NCI-H187 (cell line): ENCODE data around the gene LMBR1L.
"Not testable (repeated sequence)": the region's sequence is repeated elsewhere in the genome, so short reads cannot be mapped to it uniquely, and the experiment has no call there.

ENCODE experiments used
- DNase-seq, 2 experiments: peaks; one replicate each; lab custom pipeline; 2025; lab: John Stamatoyannopoulos, UW

The LMBR1L gene

DNA sequence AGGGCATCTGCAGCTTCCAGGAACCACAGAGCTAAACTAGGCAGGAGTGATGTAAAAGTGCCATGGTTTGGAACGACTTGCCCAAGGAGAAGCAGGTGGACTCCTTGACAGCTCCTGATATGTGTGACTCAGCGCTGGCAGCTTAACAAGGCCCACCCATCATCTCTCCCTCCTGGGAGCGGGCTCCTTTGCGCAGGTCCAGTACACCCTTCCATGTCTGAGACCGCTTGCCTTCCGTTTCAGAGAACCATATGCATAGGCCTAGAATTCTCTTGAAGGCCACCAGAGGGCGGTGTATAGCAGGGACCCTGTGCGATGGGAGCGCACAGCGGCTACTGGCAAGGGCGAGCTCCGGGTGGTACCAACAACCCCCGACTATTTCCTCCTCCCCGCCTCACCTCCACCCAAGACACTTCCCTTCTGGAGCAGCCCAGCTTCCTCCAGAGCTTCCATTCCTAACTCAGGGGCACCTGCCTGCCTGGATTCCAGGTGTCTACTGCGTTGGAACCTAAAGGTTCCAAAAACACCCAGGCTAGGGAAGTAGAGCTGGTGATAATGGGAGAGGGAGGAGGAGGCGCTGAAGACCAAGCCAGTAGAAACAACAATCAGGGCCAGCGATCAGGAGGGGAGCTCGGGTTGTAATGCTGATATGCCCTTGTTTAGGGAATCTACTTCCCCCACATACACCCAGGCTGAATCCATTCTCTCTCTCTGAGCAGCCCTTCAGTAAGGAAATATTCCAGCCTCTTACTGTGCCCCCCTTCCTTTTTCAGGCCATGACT lies 22.3 kb downstream of the LMBR1L start:
- DNase-seq: peak; percentile 37 to 82

DNA sequence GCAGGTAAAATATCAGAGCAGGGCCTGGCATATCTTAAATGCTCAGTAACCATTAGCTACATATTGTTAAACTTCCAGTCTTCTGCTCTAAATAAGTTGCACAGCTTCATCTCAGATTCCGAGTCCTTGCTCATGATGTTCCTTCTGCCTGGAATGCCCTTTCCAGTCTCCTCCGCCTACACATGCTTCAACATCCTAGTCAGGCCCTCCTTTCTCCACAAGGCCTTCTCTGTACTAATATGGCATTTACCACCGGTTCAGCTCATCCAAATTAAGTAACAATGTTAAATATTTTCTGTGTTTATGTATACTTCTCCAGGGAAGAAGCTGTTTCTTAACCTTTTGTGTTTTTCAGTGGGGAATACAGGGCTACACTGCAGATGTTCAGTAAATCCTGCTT lies 24.5 kb downstream of the LMBR1L start:
- no peak for DNase-seq

DNA sequence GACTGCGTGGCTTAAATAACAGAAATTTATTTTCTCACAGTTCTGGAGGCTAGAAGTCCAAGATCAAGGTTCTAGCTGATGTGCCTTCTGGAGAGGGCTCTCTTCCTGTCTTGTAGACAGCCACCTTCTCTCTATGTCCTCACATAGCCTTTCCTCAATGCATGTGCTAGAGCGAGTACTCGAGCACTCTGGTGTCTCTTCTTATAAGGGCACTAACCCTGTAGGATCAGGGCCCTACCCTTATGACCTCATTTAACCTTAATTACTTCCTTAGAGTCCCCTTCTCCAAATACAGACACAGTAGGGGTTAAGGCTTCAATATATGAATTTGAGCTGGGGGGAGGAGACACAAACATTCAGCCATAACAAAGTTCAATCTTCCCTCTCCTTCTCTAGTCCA lies 26.2 kb downstream of the LMBR1L start:
- DNase-seq: no peak

DNA sequence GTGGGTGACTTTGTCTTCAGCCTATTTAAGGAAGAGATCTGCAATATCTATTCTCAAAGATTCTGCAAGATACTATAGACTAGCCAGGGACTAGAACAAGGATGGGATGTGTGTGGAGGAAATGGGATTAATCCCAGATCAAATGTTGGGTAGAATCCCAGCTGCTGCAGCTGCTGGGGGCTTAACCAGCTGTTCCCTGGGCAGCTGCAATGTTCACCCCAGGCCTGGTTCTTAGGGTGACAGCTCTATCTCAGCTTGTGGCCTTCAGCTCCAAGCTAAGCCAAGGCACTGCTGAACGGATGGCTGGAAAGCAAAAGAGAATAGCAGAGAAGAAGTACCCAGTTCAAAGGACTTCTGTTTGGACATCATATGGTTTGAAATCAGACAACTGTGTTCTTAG lies 30.9 kb downstream of the LMBR1L start:
- no peak for DNase-seq

DNA sequence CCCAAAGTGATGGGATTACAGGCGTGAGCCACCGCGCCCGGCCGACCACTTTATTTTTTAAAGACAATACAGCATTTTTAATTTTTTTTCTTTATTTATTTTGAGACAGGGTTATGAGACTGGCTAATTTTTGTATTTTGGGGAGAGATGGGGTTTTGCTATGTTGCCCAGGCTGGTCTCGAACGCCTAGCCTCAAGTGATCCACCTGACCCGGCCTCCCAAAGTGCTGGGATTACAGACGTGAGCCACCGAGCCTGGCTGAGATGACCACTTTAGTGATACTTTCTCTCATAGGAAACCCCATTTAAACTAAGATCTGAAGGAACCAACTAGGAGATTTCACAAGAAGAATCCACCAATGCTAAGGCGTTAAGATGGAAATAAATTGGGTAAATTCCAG lies 39.7 kb downstream of the LMBR1L start:
- no peak for DNase-seq

DNA sequence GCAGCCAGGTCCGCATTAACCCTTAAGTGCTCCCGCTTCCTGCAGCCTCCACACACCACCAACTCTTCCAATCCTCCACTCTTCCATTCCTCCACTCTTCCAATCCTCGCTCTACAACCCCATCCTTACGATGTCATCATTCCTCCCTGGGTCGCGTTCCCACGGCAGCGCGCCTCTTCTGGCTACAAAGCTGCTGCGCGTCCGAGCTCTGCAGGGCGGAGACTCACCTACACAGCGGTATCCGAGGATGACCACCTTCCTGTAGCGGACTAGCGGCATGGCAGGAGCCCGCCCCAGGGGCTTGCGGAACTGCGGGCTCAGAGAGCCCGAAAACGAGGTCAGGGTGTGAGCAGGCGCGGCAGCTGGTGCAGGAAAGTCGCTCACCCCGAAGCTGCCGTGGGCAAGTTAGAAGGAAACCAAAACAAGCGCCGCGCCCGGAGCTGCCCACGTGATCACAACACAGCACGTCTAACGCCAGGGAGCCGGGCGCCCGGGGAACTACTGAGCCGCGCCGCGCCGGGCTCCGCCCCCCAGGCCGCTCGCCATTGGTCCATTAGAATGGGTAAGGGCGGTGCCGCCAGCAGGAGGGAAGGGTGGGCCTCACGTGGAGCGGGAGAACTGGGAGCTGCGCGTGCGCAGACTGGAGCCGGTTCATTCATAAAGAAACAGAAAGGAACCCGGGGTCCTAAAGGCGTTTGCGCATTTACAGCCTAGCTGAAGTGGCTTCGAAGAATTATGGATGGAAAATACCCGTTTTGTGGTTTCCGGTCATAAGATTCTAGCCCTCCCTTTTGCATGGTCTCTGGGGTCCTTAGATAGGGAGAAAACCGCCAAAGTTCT lies 40.9 kb downstream of the LMBR1L start, which contains the start of gene RHEBL1:
RHEBL1 (minus strand) TSS at position 473 of the 840 bp plus-strand sequence; CDS start at position 279, 194 bp downstream.
- peak; percentile 98 to 99 for DNase-seq

DNA sequence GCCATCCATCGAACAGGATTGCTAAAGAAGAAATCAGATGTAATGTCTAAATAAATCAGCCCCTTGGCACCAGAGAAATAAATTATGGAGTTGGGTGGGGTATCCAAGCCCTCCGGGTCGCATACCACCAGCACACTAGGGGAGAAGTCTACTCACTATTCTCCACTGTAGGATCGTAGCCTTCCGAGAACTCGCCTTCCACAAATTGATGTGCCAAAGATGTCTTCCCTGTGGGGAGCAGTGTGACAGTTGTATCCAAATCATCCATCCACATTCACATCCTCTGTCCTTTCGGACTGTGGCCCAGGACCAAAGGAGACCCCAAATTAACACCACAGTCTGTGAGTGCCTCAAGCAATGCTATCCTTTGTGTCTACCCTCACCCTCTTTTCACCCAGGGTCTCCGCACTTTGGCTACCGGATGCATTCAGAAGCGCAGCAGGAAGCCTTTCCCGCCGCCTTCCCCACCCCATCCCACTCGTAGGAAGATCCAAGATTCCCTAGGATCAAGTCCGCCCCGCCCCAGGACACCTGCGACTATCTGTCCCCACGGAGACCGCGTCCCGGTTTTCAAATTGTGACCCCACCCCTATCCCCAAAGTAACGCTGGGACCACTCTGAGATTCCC lies 41.7 kb downstream of the LMBR1L start:
- DNase-seq: no peak

DNA sequence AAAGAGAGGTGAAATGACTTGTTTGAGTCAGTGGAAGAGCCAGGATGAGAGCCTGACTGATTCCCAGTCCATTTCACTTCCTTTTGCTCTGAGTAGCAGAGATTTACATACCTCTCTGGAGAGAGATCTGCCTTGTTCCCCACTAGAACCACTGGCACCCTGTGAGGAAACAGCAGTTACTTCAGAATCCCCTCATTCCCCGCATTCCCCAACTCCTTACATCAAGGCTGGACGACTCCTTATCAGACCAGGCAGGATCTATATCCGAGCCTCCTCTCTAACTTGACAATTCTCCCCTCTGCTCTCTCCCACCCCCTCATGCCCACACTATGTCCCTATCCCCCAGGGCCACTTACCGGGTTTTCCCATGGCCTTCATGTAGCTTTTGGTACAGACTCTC lies 44.5 kb downstream of the LMBR1L start:
- no peak for DNase-seq

DNA sequence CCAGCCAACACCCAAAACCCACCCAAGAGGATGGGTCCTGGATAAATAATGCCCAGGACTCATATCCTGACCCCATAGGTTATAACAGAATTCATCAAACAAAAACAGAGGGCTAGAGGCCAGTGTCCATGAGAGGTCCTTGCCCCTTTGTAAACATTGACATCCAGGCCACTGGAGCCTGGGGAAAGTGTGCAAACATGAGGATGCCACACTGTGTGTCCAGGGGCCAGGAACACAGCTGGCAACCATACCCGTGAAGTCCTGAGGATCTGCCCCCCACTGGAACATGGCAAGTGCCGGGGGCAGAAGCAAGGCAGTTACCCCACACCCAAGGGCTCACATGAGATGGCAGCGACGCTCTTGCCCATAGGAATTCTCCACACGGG lies 45.9 kb downstream of the LMBR1L start:
- DNase-seq: no peak

DNA sequence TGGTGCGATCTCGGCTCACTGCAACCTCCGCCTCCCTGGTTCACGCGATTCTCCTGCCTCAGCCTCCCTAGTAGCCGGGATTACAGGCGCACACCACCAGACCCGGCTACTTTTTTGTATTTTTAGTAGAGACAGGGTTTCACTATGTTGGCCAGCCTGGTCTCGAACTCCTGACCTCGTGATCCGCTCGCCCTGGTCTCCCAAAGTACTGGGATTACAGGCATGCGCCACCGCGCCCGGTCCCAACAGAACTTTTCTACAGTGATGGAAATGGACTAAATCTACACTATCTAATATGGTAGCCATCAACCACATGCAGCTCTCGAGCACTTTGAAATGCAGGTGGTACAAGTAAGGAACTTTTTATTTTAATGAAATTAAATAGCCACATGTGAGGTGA lies 48.7 kb downstream of the LMBR1L start:
- DNase-seq: not testable (repeated sequence)

DNA sequence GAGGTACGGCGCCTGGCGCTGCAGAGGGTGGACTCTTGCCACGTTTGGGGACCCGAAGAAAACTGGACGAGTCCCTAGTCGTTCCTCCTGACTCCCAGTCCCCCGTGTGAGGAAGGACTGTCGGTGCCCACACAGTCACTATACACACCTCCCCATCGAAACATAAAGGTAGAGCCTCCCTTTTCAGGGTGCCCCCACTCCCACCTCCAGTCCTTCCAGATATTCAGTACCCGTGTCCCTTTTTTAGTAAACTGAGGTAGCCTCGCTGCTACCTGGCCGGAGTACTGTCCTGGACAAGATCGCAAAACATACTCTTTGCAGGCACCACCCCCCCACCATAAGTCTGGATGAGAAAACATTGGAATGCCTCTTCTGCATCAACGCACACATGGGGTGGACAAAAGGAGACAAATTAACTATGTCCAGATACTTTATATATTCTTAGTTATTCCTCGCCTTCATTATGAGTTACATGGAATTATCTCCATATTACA lies 49.4 kb downstream of the LMBR1L start:
- peak in 1 of 2 experiments; percentile 59 for DNase-seq

DNA sequence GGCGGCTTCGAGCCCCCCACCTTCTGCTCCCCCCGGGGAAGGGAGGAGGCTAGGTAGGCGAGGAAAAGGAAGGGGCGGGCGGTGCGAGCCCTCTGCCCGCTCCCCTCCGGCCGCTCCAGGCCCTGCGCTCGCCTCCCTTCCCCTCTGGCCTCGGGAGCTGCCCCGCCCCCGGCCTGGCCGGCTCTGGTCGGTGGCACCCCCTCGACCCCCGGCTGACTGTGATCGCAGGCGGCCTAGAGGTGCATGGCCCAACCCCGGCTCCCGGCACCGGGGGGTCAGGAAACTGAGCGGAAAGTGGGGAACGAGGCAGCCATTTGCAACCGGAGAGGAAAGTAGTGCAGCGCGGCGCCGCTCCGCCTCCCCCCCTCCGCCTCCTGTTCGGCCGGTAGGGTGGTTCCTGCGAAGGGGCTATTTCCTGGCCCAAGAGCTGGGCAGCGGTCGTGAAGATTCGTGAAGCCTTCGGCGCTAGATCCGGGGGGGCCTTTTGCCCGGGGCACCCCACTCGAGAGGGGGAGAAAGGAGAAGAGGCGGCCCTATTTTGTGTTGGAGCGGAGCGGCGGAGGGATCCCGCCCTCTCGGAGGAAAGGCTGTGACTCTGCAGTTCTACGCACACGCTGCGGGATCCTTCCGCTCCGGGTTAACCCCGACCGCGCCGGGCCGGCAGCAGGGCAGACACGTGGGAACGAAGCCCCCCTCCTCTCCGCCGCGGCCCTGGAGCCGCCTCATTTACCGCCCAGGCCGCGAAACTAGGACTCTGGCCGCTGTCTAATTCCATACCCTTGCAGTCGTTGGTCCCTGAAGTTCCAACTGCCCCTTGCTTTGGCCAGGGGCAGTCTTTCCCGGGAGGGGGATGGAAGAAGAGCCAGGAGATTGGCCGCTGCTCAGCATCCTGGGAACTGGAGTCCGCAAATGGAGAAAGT lies 50.1 kb downstream of the LMBR1L start, which contains the start of gene KMT2D:
KMT2D (minus strand) TSS at position 558 of the 920 bp plus-strand sequence. CDS start 5,470 bp downstream, outside the sequence.
- peak; percentile 87 to 91 for DNase-seq

DNA sequence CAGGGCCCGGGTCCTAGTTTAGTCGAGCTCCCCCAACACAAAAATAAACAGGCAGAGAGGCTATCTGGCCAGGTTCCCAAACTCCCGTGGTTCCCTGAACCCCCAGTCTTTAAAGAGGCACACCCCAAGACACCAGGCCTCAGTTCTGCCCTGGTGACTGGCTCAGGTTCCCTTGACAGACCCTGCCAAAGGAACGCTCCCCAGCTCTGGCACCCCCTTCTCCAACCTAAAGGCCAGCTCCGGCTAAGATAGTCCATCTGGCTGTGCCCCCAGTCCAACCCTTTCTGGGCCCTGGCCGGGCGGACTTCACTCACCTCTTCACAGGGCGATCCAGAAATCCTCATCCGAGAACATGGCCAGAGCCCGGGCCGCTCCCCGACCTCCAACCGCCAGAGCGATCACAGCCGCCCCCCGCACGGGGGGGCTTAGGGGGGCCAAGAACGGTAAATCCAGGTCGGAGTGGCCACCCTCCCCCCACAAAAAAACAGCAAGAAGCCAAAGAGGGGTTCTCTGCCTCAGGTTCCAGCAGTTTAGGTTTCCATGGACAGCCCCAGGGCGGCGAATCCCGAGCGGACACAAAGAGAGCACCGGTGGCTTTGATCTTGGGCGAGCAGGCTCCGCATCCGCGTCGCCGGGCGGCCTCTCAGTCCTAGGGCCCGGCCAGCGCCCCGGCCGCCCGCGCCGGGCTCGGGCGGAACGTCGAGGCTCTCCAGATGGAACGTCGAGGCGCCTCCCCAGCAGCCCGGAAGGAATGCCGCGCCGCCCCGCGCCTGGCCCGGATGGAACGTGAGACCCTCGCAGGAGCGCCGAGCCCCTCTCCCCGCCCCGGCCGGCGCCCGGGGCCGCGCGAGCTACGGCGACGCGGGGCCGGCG lies 51.1 kb downstream of the LMBR1L start:
- no peak for DNase-seq

DNA sequence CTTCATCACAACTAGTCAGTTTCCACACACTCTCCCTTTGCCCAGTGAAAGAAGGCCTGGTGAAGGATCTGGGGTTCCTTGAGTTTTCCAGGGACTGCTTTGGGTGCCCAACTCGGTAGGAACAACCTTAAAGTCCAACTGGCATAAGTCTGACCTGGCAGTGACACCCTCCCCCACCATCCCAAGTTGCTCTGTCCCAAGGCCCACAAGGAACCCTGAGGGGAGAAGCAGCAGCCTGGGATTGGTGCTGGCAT lies 51.7 kb downstream of the LMBR1L start:
- no peak for DNase-seq

DNA sequence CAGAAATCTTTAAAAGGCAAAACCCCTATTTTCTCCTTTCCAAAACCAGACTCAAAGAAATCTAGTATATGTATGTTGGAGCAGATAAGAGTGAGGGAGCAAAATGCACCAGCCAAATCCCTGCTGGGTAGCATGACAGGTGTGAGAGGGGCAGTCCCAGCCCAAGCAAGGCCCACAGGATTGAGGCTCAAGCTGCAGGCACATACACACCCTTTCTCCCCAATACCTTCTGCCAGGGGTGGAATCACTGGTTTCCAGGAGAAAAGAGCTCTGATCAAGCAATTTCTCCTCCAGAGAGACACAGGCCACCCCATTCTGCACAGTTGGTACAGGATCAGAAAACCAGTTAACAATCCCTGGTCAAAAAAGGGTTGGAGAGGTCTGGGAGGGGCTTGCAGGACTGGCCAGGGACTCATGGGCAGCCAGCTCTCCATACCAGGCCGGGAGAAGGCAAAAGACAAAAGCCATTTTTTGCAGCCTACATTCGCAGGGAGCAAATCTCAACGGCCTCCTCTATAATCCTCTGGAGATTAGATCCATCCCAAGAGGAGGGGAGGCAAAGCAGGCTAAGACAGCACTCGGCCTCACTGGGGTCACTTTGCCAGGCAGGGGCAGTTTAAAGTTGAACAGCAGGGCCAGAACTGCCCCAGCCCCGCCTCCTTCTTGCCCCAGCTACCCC lies 52.1 kb downstream of the LMBR1L start:
- no peak for DNase-seq

DNA sequence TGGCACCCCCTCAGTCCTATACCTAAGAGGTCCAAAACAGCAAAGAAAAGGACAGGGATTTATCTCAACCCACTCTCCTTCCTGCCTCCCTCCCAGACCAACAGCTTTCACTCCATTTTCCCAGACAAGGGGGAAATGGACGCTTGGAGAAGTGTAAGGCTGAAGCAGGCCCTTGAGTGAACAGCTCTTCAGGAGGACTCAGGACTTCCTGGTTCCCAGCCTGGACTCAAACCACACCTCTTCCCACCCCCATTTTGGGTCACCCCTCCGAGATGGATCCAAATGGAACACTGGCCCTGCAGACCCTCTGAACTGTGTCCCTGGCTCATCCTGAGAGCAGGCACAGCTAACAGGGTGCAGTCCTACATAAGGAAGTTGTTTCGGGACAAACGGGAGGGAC lies 52.8 kb downstream of the LMBR1L start:
- DNase-seq: peak in 1 of 2 experiments; percentile 12

DNA sequence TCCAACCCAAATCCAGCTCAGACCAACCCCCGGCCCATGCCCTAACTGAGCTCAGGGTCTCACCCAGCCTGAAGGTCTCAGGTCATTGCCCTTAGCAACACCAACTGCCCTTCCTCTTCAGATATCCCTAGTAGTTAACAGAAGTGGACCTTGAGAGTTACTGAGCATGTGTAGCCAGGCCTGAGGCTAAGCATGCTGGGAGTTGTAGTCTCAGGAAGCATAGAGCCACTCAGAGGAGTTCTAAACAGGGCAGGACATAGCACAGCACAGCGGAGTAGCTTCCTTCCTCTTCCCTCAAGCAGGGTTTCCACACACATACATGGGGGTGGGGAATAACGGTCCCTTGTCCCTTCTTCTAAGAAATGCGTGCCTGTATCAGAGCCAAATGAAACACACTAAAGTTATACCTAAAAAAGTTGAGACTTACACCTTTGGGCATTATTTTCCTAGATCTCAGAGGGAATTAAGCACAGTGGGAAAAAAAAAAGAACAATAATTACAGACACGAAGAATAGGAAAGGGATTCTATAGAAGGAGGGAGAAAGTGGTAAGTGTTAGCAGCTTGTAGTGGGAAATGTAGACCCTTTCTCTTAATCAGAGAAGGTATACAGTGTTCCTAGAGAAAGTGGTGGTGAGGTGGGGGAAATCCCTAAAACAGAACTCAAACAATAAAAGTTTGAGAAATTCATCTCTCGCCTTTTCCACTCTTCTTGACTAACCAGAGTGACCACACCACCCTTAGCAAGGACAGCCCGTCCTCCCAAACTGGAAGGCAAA lies 54.5 kb downstream of the LMBR1L start:
- DNase-seq: no peak

DNA sequence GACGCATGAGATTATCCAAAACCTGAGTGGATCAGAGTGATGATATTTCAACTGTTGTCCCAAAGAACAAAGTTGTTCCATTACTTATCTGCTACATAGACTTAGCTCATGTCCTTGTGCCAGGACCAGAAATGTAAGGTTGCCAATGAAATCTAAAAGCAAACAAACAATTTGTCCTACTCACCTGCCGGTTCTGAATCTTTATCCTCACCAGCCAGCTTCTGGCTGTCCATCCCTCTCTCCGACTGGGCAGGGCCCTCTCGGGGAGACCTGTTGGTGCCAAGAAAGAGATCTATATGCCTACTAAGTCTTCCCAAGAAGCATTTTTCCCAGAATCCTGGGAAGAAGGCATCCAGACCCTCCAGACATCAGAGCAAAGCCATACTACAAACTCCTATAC lies 55.6 kb downstream of the LMBR1L start:
- DNase-seq: no peak

DNA sequence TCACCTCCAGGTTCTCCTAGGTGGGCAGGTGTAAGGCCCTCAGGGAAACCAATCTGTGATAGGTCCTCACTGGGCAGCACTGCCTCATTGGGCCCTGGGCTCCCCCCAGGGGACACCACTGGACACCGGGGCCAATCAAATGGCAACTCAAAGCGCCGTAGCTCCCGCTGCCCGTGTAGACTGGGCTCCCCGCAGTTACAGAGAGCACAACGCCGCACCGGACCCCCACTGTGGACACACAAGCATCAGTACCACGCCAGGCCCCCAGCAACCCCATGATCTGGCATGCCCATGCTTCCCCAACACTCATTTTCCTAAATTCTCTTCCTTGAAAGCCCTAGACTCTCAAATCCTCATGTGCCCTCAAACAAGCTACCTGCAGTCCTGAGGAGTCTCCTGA lies 56.1 kb downstream of the LMBR1L start:
- DNase-seq: no peak
